AG08396 (cell line): ENCODE results near the gene ICAM2.
A peak's percentile ranks its signal among the peaks of the same experiment; 100 is the strongest.

Experiments
- DNase-seq: peaks from one replicate; pipeline ENCODE4 v3.0.0; 2012; ENCODE audit warnings: low spot score, mixed read lengths

ICAM2 gene

DNA sequence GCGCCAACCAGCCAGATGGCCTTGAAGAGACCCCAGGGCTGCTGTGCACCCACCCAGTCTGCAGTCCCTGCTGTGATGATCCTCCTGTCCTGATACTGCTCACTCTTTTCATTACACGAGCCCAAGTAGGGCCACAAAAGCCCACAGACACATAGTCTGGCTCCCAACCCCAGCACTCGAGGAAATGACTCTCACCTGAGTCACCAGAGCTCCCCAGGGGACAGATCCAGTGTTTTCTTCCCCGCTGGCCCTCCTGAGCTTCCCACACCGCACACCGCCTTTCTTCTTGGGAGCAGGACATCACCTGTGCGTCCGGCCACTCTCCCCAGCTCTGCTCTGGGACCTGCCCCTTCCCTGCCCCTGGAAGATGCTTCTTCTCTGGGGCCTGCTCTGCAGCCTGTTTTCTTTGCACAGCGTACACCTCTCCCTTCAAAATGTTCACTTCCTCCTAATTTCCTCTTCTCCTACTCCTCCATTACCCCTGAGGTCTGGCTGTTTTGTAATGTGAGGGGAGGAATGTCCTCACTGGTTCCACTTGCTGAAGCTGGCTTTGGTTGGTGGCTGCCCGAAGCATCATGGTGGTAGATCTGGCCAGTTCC lies 45.7 kb downstream of the ICAM2 start:
- DNase-seq = peak; percentile 61

DNA sequence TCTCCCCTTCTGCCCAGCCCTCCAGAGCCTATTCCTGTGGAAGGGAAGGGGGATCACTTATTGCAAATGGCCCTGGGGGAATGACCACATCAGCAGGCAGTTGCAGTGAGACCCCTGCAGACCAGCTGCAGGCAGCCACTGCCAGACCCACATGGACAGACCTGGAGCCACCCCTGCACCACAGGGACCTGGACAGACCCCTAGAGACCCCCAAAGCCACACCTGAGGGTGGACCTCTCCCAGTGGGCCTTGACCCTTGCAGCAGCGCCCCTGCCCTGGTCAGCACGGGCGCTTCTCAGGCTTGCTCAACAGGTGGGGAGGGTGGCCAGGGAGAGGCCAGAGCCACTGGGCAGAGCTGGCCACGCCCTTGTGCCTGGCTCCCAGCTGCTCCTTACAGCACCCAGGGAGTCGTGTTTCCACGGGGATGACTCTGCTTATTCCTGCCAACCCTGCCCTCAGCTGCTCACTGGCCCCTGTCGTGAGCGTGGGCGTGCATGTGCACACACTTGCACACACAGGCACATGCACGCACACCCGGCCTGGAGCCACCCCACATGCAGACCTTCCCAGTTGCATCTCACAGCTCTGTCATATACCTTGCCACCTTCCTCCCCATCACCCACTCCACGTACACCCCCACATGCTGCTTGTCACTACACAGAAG lies 46.4 kb downstream of the ICAM2 start:
- peak; percentile 49 for DNase-seq

DNA sequence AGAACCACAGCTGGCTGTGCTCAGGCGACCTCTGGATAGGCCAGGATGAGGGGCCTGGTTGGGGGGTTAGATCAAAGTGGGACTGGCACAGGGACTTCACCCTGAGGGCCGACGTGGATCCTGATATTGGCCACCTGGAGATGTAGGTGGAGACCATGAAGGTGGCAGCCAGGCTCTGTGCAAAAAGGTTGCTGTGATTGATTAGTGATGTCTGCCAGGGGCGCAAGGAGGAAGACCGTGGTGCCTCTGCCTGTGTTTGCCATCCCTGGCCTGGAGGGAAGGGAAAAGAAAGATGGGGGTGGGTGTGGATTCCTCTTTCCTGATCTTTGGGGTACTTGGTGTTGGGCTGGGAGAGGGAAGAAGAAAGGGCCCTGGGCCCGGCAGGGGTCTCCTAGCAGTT lies 47.2 kb downstream of the ICAM2 start:
- DNase-seq = no peak

DNA sequence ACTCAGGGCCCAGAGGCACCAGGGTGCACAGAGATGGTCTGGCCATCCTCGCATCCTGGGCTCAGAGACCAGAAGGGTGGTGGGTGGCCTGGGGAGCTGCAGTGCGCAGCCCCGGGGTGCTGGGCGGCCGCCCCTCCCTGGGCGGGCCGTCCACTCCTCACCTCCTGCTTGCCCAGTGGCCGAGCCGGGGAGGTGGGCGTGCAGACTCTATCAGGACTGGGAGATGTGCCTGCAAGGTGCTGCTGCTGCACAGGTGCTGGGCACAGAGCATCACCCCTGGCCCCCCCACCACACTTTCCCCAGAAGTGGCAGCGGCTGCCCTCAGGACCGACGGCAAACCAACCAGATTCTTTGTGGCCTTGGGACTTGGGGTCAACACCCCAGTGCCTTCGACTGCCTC lies 47.6 kb downstream of the ICAM2 start, which contains the start of gene SCN4A:
TSS of gene SCN4A (minus strand) at position 123 of the 400 bp plus-strand sequence. CDS start at position 46, 77 bp downstream.
- DNase-seq = no peak

DNA sequence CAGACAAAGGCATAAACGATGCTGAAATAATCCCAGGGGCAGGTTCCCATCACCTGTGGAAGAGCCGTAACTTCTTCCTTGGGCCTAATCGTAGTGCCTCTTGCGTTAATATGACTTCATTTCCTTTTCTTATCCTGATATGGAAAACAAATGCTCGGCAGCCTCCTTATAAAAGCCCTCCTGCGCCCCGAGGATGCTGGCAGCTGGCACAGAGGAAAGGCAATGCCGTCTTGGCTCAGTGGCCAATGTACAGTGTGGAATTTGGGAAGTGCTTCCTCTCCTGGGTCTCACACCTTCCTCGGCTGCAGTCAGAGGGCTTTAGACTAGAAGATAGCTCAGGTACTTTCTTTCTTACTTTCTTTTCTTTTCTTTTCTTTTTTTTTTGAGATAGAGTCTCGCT lies 51.2 kb downstream of the ICAM2 start:
- DNase-seq = no peak

DNA sequence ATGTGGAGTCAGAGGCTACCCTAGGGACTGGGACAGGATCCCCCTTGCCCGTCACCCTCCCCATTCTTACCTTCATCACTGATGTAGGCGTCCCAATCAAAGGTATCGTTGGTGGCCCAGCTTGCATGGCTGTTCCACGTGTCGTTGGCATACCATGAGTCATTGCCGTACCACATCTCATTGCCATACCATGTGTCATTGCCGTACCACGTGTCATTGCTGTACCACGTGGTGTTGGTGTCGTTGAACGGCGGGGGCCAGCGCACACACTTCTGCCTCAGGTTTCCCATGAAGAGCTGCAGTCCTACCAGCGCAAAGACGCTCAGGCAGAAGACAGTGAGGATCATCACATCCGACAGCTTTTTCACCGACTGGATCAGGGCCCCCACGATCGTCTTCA lies 52.5 kb downstream of the ICAM2 start:
- DNase-seq = no peak

DNA sequence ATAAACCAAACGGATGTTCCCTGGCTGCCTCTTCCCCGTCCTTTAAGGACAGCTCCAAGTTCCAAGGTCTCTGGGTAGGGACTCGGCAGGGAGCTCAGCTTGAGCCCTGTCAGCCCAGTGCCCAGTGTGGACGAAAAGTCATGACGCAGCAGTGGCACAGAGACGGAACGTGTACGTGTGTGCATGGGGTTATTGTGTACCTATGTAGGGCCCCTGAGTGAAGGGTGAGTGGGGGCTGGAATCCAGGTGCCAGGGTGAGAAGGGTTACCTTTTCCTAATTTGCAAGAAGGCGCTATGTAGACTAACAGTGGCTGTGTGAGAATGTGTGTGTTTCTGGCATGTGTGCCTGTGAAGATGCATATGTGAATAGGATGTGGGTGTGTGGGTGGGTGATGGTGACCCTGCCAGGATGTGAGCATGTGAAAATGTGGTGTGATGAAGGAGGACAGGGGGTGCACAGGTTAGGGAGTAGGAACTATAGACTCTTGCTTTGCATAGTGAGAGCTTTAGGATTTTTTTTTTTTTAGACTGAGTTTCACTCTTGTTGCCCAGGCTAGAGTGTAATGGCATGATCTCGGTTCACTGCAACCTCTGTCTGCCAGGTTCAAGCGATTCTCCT lies 53.7 kb downstream of the ICAM2 start:
- DNase-seq = no peak

DNA sequence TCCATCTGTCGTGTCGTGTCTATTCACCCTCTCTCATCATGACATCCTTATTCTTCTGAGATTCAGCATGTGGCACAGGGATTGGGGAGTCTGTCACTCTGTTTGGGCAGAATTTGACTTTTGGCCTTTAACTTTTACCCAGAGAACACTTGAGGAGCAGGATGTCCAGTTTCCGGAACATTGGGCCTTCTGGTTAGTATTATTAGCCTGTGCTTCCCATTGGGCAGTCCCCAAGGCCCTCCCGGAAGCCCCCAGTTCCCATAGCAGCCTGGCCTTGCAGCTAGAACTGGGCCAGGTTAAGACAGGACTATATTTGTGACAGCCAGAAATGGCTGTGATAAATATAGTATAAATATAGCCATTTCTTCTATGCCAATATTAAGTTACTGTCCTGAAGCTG lies 57.3 kb downstream of the ICAM2 start:
- DNase-seq = no peak

DNA sequence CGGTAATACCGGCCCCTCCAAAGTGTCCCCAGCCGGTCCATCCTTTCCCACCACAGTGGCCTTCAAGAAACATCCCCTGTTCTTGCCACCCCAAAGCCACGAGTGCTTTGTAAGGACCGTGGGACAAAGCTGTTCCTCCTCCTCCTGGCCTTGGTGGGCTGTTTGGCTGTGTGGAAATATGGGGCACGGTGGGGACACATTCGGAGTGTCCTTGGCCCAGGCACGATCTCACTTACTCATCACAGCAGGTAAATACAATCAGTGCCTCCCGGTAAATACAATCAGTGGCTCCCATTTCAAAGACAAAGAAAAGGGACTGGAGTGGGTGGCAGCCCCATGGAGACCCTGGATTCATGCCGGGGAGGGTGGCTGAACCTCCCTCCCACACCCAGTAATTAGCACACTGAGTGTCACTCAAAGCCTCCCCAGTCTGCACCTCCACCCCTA lies 58.1 kb downstream of the ICAM2 start:
- no peak for DNase-seq

DNA sequence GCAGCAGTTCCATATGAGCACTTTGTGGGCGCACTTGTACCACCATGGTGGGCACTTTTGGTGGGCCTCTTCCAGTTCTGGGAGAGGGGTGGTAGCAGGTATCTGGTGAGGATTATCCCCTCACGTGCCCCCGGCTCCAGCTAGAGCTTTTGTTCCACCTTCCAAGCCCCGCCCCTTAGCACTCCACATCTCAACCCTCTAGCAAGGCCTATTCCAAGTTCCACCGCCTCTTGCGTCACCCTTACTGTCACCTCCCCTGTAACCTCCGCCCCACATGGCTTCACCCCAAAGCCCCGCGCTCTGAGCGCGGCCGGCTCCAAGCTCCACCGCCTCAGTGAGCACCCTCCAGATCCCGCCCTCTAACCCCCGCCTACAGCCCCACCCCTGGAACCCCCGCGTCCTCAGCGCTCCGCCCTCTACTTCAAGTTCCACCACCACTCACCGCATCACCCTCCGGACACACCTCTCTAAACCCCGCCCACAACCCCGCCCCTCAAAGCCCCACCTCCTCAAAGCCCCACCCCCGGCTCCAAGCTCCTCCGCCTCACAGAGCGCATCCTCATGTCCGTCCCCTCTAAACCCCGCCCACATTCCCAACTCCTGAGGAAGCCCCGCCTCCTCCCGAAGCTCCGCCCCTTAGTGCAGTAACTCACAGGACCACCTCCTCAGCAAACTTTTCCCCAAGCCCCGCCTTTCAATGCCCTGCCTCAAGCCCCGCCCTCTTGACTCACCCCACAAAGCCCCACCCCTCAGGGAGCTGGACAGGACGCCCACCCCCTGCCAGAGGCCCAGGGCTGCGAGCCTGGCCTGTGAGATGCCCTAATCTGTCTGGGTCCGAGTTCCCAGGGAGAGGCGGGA lies 58.8 kb downstream of the ICAM2 start:
- DNase-seq = peak; percentile 72

DNA sequence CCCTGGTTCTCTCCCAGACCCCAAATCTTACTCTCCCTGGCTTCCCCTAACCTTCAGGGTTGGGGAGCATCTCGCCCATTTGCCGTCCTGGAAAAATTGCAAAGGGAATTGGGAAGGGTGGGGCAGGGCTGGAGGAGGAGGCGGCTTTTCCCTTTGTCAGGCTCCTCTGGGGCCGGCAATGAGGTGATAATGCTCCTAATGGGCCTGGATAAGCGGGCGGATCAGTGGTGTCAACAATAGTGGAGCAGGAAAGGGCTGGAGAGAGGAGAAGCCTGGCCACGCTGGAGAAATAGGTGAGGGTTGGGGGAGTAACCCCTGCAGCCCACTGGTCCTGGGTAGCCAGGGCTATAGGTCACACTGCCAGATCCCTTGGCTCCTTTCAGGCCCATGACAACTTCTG lies 60.0 kb downstream of the ICAM2 start:
- DNase-seq = no peak

DNA sequence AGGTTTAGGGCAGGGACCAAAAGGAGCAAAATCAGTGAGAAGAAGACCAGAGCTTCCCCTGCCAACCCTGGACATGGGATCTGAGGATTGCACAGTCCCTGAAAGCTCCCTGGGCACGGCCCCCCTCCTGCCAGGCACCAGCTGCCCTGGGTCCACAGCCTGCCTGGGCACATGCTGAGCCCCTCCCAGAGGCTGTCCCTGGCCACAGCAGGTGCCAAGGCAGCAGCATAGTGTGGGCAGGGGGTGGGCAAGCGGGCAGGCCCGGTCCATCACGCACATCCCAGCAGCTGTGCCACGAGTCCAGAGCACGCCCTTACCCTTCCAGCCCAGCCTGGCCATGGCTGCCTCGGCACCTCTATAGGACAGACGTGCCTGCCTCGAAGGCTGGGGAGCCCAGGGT lies 60.4 kb downstream of the ICAM2 start:
- no peak for DNase-seq

DNA sequence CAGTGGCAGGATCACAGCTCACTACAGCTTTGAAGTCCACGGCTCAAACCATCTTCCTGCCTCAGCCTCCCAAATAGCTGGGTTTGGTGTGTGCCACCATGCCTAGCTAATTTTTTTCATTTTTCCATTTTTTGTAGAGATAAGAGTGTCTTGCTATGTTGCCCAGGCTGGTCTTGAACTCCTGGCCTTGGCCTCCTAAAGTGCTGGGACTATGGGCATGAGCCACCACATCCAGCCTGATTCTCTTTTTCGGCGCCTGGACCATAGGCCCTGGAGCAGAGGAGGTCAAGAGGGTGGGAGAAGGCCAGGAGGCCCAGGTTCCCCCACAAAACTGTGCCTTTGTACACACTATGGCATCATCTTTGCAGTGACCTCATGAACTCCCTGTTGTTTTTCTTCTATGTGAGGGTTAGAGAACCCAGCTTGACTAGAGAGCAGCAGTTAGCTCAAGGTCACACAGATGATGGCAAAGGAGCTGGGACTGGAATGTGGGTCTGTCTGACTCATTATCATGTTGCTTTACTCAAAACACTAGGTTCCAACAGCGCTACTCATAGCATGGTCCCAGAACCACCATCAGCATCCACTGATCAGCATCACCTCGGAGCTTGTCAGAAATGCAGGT lies 64.0 kb downstream of the ICAM2 start:
- peak; percentile 80 for DNase-seq

DNA sequence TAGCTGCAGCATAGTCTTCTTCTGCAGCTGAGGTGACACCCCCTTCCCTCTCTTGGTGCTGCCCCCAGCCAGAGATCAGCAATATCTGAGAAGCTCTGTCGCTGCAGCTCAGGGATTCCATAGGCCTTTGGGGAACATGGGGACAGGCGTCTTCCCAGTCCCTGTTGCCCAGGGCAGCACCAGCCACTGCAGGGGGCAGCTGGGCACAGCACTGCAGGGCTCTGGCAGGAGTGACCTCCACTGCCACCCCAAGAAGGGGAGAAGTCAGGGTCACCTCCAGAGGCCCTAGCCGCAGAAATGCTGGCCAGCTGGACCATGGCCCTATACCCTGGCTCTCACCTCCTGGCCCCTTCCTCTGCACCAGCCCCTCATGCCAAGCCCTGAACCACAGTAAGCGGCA lies 64.6 kb downstream of the ICAM2 start:
- DNase-seq = no peak

DNA sequence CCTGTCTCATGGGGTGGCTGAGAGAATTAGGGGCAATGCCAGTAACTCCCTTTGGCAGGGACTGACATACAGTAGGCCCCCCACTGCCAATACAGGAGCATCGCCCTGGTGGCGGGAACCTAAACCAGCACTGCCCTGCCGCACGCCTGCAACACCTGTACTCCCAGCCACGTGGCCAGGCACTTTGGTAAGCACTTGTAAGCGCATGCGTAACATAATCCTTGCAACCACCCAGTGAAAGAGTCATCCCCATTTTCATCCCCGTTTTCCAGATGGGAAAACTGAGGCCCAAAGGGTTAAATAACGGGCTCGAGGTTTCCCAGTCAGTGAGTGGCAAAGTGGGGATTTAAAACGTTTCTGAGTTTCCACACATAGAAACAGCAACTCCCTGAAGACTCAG lies 65.2 kb downstream of the ICAM2 start:
- no peak for DNase-seq

DNA sequence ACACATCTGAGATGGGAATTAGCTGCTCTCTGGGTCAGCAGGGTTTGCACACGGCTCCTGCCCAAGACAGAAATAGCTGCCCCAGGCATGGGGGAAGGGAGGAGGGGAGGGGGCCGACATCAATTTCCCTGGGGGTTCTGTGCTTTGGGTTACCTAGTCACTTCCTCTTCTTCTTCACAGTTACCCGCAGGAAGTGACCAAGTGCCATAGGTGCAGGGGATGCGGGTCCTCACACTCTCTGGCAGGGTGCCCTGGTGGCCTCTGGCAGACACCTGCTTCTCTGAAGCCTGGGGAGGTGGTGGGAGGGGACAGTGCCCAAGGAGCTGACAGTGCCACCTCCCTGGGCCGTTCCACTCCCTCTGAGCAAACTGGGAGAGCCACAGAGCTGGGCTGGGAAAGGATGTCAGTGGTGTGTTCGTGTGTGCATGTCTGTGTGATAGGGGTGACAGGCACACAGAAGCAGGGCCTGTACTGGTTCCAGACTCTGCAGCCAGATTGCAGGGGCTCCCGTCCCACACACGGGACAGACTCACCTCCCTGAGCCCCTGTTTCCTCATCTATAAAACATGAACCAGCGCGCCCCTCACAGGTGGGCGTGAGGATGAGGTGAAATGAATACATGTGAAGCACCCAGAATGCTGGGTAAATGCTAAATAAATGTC lies 65.9 kb downstream of the ICAM2 start:
- DNase-seq = no peak
